Stimulated activated CD4-positive, alpha-beta T cell treated with anti-CD3 and anti-CD28 coated beads, Interleukin-1b, Interleukin-23, amount 100 ng/mL, for 24 hours (primary cell): Measurements from ENCODE around the gene PPP1R13B.

Experiments used
- DNase-seq, 4 experiments: peaks; one replicate each; pipeline ENCODE4 v3.0.0-alpha.2; 2020; ENCODE audit warnings: low read depth in 4 of 4, low spot score in 1 of 4

Gene PPP1R13B

GRCh38 chr14:103836976-103837725 is 10.2 kb downstream of the PPP1R13B start:
- DNase-seq = no peak

DNA sequence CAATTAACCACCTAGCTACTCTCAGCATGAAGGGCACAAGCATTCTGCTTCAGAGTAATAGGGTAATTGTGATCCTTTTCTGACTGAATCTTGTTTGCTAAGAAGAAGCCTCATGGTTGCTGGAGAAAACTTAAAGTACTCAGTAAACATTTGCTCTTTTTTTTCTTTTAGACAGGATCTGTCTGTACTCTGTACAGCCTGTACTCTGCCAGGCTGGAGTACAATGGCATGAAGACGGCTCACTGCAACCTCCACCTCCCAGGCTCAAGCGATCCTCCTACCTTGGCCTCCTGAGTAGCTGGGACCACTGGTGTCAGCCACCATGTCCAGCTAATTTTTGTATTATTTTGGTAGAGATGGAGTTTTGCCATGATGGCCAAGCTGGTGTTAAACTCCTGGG is 12.4 kb downstream of the PPP1R13B start:
- DNase-seq = no peak

- no peak for DNase-seq
Observed at GRCh38 chr14:103833711-103834110, 13.7 kb downstream of the PPP1R13B start.

- no peak for DNase-seq
Observed at GRCh38 chr14:103832046-103832445, 15.3 kb downstream of the PPP1R13B start.

DNA sequence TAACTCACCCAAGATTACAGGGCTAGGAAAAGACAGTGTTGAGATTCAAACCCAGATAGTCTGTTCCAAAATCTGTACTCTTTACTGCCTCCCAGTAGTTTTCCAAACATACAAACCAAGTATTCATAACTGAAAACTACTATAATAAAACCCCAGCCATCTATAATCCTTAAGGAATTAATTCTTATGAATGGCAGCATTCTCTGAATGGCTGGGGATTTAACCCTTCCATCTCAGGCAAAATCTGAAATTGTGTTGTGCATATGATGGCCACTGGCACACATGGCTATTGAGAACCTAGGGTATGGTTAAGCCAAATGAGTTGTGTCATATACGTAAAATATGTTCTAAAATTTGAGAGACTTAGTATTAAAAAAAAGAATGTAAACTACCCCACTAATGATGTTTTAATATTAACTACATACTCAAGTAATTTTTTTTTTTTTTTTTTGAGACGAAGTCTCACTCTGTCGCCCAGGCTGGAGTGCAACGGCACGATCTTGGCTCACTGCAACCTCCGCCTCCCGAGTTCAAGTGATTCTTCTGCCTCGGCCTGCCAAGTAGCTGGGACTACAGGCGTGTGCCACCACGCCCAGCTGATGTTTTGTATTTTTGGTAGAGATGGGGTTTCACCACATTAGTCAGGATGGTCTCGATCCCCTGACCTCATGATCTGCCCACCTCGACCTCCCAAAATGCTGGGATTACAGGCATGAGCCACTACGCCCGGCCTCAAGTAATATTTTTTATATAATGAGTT is 16.7 kb downstream of the PPP1R13B start:
- DNase-seq = no peak

DNA sequence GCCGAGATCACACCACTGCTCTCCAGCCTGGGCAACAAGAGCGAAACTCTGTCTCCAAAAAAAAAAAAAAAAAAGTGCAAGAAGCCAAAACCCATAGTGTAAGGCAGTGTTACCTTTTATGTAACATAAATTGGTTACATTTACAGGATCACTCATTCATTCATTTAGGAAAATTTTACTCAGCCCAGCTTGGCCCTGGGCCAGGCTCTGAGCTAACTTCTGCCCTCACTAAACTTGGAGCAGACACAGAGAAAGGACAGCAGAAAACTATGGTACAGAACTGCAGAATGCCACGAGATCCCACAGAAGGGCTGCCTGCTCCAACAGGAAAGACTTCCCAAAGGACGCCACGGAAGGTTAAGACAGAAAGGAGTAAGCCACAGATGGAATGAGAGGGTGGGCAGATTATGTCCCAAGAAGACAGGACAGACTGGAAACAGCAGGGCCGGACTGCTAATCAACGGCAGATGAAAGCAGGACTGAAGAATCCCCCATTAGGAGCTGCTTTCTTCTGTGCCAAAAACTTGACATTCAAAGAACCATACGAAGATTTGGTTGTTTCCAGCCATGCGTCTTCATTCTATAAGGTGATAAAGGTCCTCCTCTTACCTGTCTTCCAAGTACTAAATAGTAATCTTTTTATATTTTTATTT is 18.9 kb downstream of the PPP1R13B start:
- no peak for DNase-seq

- DNase-seq = no peak
Observed at GRCh38 chr14:103825101-103825500, 22.3 kb downstream of the PPP1R13B start.

DNA sequence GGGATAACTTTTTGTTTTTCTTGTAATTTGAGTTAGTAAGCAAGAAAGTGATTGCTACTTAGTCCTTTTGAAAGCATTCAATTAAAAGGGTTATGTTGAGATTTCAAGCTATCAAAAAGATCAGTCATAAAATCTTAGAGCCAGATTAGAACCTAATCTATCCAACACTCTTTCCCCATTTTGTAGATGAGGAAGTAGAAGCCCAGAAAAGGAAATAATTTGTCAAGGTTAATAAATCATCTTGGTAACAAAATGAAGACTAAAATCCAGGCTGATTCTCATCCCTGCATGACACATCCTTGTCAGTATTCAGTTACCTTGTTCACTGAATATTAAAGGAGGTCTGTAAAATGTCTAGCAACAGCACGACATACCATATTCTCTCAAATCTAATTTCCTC is 26.5 kb downstream of the PPP1R13B start:
- DNase-seq = no peak

GRCh38 chr14:103820382-103820781 is 27.0 kb downstream of the PPP1R13B start:
- DNase-seq = no peak

DNA sequence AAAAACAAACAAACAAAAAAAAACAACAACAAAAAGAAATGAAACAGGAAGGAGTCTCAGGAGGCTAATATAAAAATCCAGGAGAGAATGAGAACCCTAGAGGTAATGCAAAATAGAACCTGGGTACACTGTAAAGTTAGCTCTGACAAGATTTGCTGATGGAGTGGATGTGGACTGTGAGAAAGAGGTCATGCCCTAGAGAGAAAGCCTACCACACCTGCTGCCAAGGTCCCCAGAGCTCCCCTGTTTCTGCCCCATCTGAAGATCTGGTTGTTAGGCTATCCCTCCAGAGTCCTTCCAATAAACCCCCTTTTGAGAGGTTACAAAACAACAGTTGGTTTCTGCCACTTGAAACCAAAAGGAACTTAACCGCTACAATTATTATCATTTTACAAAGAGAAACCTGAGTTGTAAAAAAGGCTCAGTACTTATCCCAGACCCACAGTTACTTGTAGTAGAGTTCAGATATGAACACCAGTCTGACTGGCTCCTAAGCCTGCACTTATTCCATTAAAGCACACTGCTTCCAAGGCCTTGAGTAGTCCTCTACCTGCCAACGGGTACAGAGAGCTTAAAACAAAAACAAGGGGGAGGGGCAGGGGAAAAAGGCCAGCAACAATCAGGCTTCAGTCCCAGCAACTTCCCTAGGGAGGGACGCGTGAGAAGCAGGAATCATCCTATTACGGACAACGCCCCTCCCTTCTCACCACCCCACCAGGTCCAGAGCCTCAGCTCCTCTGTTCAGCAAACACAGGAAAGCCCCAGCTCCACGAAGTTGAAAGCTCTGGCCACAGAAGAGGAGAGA is 27.7 kb downstream of the PPP1R13B start:
- DNase-seq = no peak

GRCh38 chr14:103818870-103819269 is 28.5 kb downstream of the PPP1R13B start:
- no peak for DNase-seq

- no peak for DNase-seq
Observed at GRCh38 chr14:103818422-103818821, 29.0 kb downstream of the PPP1R13B start.

DNA sequence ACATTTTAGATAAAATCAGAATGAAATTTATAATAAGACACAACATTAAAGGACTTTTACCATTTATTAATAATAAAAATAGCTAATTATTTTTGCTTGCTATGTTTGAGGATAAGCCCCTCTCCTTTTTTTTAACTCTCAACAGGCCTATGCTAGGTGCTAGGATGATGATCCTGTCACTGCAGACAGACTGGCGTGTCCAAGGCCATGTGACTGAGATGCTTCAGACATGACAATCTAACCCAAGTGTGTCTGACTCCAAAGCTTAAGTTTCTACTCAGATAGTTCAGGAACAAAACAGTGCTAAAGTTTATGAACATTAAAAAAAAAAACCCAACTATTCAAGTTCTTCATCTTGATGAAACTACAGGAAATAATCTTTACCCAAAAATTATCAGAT is 29.8 kb downstream of the PPP1R13B start:
- DNase-seq = no peak

GRCh38 chr14:103816991-103817390 is 30.4 kb downstream of the PPP1R13B start:
- DNase-seq = no peak

- DNase-seq = no peak
Observed at GRCh38 chr14:103815253-103815652, 32.1 kb downstream of the PPP1R13B start.

DNA sequence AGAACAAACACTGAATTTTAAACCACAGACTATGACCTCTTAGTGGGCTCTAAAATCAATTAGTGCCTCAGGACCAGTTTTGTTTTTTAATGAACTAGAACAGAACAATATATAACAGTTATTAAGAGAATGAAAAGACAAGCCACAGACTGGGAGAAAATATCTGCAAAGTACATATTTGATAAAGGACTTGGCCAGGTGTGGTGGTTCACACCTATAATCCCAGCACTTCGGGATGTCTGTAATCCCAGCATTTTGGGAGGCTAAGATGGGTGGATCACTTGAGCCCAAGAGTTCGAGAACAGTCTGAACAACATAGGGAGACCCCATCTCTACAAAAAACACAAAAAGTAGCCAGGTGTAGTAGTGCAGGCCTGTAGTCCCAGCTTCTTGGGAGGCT is 36.2 kb downstream of the PPP1R13B start:
- no peak for DNase-seq

DNA sequence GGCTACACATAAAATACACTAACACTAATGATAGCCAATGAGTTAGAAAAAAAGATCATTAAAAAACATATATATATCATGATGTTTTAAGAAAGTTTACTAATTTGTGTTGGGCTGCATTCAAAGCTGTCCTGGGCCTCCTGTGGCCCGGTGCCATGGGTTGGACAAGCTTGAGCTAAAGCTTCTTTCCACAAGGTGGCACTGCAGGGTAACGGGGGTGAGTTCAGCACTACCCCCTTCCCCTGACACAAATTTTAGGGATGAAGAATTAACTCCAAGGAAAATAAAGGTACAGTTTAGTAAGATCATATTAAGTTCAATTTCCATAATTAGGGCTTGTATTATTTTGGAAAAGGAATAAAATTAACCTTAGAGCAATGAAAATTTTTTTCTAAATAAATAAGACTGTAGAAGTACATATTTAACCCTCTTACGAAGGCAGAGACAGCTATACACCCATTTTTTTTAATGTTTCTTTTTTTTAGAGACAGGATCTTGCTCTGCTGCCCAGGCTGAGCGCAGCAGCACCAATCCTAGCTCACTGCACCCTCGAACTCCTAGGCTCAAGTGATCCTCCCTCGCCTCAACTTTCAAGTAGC is 38.9 kb downstream of the PPP1R13B start:
- DNase-seq = peak; percentile 43 to 48 (median 44)

DNA sequence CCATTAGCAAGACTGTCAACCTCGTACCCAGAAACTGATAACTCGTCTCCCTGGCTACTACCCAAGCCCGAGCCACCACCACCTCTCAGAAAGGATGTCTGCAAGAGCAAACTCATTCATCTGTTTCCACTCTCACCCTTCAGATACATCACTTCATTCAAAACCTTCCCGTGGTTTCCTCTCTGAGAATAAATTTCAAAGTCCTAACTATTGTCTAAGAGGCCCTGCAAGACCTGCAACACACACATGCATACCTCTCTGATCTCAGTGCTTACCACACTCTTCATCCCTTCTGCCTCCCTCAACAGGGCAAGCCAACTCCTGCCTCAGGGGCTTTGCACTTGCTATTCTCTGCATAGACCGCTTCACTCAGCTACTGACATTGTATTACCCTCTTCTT is 40.6 kb downstream of the PPP1R13B start:
- no peak for DNase-seq

DNA sequence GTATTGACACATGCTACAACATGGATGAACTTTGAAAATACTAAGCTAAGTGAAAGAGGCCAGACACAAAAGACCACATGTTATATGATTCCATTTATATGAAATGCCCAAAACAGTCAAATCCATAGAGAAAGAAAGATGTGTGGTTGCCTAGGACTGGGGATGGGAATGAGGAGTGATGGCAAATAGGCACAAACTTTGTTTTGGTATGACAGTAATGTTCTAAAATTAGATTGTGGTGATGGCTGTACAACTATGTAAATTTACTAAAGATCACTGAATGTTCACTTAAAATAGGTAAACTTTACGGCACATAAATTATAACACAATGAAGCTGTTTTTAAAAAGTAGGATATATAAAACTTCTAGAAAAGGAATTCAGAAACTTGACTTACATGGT is 41.7 kb downstream of the PPP1R13B start:
- no peak for DNase-seq

DNA sequence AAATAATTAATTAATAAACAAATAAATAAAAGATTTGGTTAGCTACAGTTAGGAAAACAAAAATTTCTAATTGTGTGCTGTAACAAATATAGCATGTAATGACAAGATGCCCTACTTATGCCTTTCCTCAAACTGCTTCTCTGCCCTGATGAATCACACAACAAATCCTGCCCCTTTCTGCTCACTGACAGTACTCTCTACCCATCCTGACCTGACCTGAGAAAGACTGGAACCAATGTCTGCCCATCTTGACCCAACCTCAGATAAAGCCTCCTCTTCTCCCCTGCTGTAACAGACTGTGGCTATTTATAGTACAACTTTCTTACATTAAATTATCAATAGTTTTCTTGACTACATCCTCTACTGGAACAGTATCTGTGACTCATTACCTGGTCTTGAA is 43.7 kb downstream of the PPP1R13B start:
- no peak for DNase-seq

- DNase-seq = no peak
Observed at GRCh38 chr14:103802356-103802755, 45.0 kb downstream of the PPP1R13B start.
